ENCODE measurements around the gene TNFSF10.

TNFSF10 gene

DNA sequence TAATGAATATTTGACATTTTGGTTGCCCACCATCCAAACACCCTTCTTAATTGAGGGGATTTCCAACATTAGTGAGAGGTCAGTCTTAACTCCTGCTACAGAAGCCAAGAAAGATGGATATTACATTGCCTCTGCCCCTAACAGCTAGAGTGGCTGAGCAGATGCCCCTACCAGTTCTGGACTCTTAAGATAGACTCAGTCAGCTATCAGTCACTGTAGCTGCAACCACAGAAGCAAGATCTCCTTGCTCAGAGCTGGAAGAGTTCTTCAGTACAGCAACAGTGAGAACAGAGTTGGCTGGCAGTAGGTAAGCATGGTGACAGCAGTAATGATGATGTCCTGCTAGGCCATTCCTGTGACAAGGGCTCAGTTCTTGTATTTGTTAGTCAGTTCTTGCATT lies 29.4 kb upstream of the TNFSF10 start:
- no peak overlapping the region for H2BK120ac ChIP-seq (ENCODE audit: insufficient read depth, low read length, poor library complexity)
- H4K8ac ChIP-seq (ENCODE audit: low read depth, low read length): no peak overlapping the region
- H3K18ac ChIP-seq (ENCODE audit: low read length): no peak overlapping the region
- no peak for DNase-seq
- no peak overlapping the region for H2BK5ac ChIP-seq (ENCODE audit: low read depth, low read length, poor library complexity)
- no peak overlapping the region for H3K27ac ChIP-seq (ENCODE audit: low read depth, low read length)
- no peak overlapping the region for H3K14ac ChIP-seq (ENCODE audit: low read length)
- no peak overlapping the region for H2BK12ac ChIP-seq (ENCODE audit: low read length)
- no peak overlapping the region for H3K9ac ChIP-seq (ENCODE audit: low read length)
- no peaks in the 10 kb centered on the region for H3K27me3 ChIP-seq (ENCODE audit: insufficient read depth, low read length)
- no peak overlapping the region for H2AFZ ChIP-seq (ENCODE audit: insufficient read depth, low read length, poor library complexity)
- peaks cover 0 to 4% of the 10 kb centered on the region in 2 experiments for H3K4me1 ChIP-seq (ENCODE audit: control insufficient read depth in 1 of 2, insufficient read depth in 2 of 2, low read length in 2 of 2)
- H3K23ac ChIP-seq (ENCODE audit: low read length): no peak overlapping the region
- no peak overlapping the region for H4K91ac ChIP-seq (ENCODE audit: low read depth, low read length)
- no peak overlapping the region for H2AK5ac ChIP-seq (ENCODE audit: low read length)
- H3K36me3 ChIP-seq (ENCODE audit: control insufficient read depth in 1 of 2, insufficient read depth in 2 of 2, low read length in 2 of 2): no peaks in the 10 kb centered on the region
- no peak overlapping the region for H3K4me2 ChIP-seq (ENCODE audit: low read length)
- H3K4ac ChIP-seq (ENCODE audit: low read depth, low read length): no peak overlapping the region
- H3K79me2 ChIP-seq (ENCODE audit: control insufficient read depth, insufficient read depth, low read length, poor library complexity): no peaks in the 10 kb centered on the region
- H4K12ac ChIP-seq (ENCODE audit: low read depth, low read length): no peak overlapping the region
- no peaks in the 10 kb centered on the region for H3K79me1 ChIP-seq (ENCODE audit: low read length)
- H3K4me3 ChIP-seq (ENCODE audit: low read depth, low read length): no peak overlapping the region
- no peaks in the 10 kb centered on the region for H3K9me3 ChIP-seq (ENCODE audit: insufficient read depth, low read depth, low read length)

DNA sequence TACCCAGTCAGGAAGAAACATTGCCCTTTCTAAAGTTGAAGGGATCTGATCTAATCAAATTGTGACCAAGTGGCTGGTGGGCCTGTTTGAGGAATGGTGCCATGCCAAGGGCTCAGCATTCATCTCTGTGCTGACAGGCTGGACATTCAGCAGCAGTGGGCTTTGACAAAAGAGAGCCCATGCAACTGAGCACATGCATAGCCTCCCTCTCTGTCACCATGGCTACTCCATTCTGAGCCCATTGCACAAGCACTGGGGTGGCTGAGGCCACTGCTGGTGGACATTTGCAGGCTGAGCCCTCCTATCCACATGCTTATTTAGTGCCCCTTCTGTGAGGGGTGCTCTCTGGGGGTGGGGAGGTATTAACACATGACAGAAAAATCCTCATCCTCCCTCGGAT lies 28.6 kb upstream of the TNFSF10 start:
- Histone ChIP-seq H3K4me2 (ENCODE audit: low read length) (no peak overlapping the region), H3K9me3 (ENCODE audit: insufficient read depth, low read depth, low read length) (no peaks in the 10 kb centered on the region), H3K27me3 (ENCODE audit: insufficient read depth, low read length) (no peaks in the 10 kb centered on the region), H3K79me1 (ENCODE audit: low read length) (no peaks in the 10 kb centered on the region), H2AK5ac (ENCODE audit: low read length) (no peak overlapping the region), H3K9ac (ENCODE audit: low read length) (no peak overlapping the region), H3K4me3 (ENCODE audit: low read depth, low read length) (no peak overlapping the region), H4K91ac (ENCODE audit: low read depth, low read length) (no peak overlapping the region), H3K27ac (ENCODE audit: low read depth, low read length) (no peak overlapping the region), H2BK120ac (ENCODE audit: insufficient read depth, low read length, poor library complexity) (no peak overlapping the region), H3K18ac (ENCODE audit: low read length) (no peak overlapping the region), H4K12ac (ENCODE audit: low read depth, low read length) (no peak overlapping the region), H3K4me1 (ENCODE audit: control insufficient read depth in 1 of 2, insufficient read depth in 2 of 2, low read length in 2 of 2) (peaks cover 0 to 4% of the 10 kb centered on the region in 2 experiments), H2AFZ (ENCODE audit: insufficient read depth, low read length, poor library complexity) (no peak overlapping the region), H4K8ac (ENCODE audit: low read depth, low read length) (no peak overlapping the region), H3K14ac (ENCODE audit: low read length) (no peak overlapping the region), H2BK5ac (ENCODE audit: low read depth, low read length, poor library complexity) (no peak overlapping the region), H3K79me2 (ENCODE audit: control insufficient read depth, insufficient read depth, low read length, poor library complexity) (no peaks in the 10 kb centered on the region), H3K23ac (ENCODE audit: low read length) (no peak overlapping the region), H2BK12ac (ENCODE audit: low read length) (no peak overlapping the region), H3K4ac (ENCODE audit: low read depth, low read length) (no peak overlapping the region), H3K36me3 (ENCODE audit: control insufficient read depth in 1 of 2, insufficient read depth in 2 of 2, low read length in 2 of 2) (no peaks in the 10 kb centered on the region)
- no peak for DNase-seq
- no CpG with 5 or more reads among the region's 1 CpG for WGBS (ENCODE audit: extremely low coverage, insufficient coverage, insufficient read length)

DNA sequence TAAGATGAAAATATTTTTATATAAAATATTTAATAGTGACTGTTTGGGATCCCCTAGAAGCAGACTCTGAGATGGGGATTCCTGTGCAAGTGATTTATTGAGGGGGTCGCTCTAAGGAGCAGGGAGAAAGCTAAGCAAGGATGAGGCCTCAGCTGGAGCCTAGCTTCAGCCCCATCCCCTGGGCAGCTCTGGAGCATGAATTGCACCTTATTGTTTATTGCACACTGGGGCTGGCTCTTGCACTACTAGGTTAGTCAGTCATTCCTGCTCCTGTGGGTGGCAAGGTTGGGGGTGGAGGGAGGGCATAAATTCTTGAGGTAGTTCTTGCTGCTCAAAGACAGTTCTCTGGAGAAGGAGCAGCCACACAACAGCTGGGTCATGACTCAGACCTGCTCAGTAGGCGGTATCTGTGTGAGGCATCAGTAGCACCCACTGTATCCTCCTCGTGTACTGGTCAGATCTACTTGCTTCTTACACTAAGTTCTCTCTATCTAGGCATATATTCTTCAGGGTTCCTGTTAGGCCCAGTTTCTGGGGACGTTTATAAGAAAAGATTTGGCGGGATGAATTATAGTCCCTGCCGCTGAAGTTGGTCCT lies 27.2 kb upstream of the TNFSF10 start:
- Histone ChIP-seq H3K9ac (ENCODE audit: low read length) (no peak overlapping the region), H3K9me3 (ENCODE audit: insufficient read depth, low read depth, low read length) (no peaks in the 10 kb centered on the region), H4K91ac (ENCODE audit: low read depth, low read length) (no peak overlapping the region), H3K36me3 (ENCODE audit: control insufficient read depth in 1 of 2, insufficient read depth in 2 of 2, low read length in 2 of 2) (no peaks in the 10 kb centered on the region), H4K12ac (ENCODE audit: low read depth, low read length) (no peak overlapping the region), H2AK5ac (ENCODE audit: low read length) (no peak overlapping the region), H2AFZ (ENCODE audit: insufficient read depth, low read length, poor library complexity) (no peak overlapping the region), H3K4me1 (ENCODE audit: control insufficient read depth in 1 of 2, insufficient read depth in 2 of 2, low read length in 2 of 2) (peaks cover 3 to 8% of the 10 kb centered on the region in 2 experiments), H3K18ac (ENCODE audit: low read length) (no peak overlapping the region), H3K4ac (ENCODE audit: low read depth, low read length) (no peak overlapping the region), H3K4me2 (ENCODE audit: low read length) (no peak overlapping the region), H3K79me2 (ENCODE audit: control insufficient read depth, insufficient read depth, low read length, poor library complexity) (no peaks in the 10 kb centered on the region), H2BK5ac (ENCODE audit: low read depth, low read length, poor library complexity) (no peak overlapping the region), H3K79me1 (ENCODE audit: low read length) (peaks cover 6% of the 10 kb centered on the region), H3K27me3 (ENCODE audit: insufficient read depth, low read length) (no peaks in the 10 kb centered on the region), H3K4me3 (ENCODE audit: low read depth, low read length) (no peak overlapping the region), H3K23ac (ENCODE audit: low read length) (no peak overlapping the region), H2BK12ac (ENCODE audit: low read length) (no peak overlapping the region), H2BK120ac (ENCODE audit: insufficient read depth, low read length, poor library complexity) (no peak overlapping the region), H3K14ac (ENCODE audit: low read length) (no peak overlapping the region), H4K8ac (ENCODE audit: low read depth, low read length) (no peak overlapping the region), H3K27ac (ENCODE audit: low read depth, low read length) (no peak overlapping the region)
- DNase-seq: peak in 1 of 2 donors; percentile 55
- no CpG with 5 or more reads among the region's 6 CpGs for WGBS (ENCODE audit: extremely low coverage, insufficient coverage, insufficient read length)

DNA sequence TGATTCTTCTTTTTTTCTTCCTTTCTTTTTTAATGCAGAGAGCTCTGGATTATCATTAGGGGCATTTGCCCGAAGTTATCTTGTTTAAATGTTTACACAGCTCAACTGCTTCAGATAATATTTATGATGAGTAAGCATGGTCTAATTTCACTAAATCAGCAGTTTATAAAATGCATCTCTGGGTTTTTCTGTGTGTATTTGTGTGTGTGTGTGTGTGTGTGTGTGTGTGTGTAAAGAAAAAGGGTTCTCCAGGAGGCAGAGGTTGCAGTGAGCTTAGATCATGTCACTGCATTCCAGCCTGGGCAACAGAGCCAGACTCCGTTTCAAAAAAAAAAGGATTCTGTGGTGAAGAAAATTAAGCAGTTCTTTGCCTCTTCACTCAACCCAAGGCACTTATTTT lies 25.9 kb upstream of the TNFSF10 start:
- H3K4ac ChIP-seq (ENCODE audit: low read depth, low read length): no peak overlapping the region
- no CpG with 5 or more reads among the region's 2 CpGs for WGBS (ENCODE audit: extremely low coverage, insufficient coverage, insufficient read length)

More for the DNA sequence above, 25.9 kb upstream of the TNFSF10 start:
- Histone ChIP-seq H3K14ac (ENCODE audit: low read length) (no peak overlapping the region), H2BK5ac (ENCODE audit: low read depth, low read length, poor library complexity) (no peak overlapping the region), H3K4me2 (ENCODE audit: low read length) (no peak overlapping the region), H3K79me1 (ENCODE audit: low read length) (peaks cover 6% of the 10 kb centered on the region), H4K12ac (ENCODE audit: low read depth, low read length) (no peak overlapping the region), H3K18ac (ENCODE audit: low read length) (no peak overlapping the region), H2BK12ac (ENCODE audit: low read length) (no peak overlapping the region), H2AK5ac (ENCODE audit: low read length) (no peak overlapping the region), H3K4me1 (ENCODE audit: control insufficient read depth in 1 of 2, insufficient read depth in 2 of 2, low read length in 2 of 2) (peaks cover 3 to 10% of the 10 kb centered on the region in 2 experiments), H4K91ac (ENCODE audit: low read depth, low read length) (no peak overlapping the region), H2AFZ (ENCODE audit: insufficient read depth, low read length, poor library complexity) (no peak overlapping the region), H2BK120ac (ENCODE audit: insufficient read depth, low read length, poor library complexity) (no peak overlapping the region), H4K8ac (ENCODE audit: low read depth, low read length) (no peak overlapping the region), H3K79me2 (ENCODE audit: control insufficient read depth, insufficient read depth, low read length, poor library complexity) (no peaks in the 10 kb centered on the region), H3K36me3 (ENCODE audit: control insufficient read depth in 1 of 2, insufficient read depth in 2 of 2, low read length in 2 of 2) (no peaks in the 10 kb centered on the region), H3K27ac (ENCODE audit: low read depth, low read length) (no peak overlapping the region), H3K27me3 (ENCODE audit: insufficient read depth, low read length) (no peaks in the 10 kb centered on the region), H3K9ac (ENCODE audit: low read length) (no peak overlapping the region), H3K4me3 (ENCODE audit: low read depth, low read length) (no peak overlapping the region), H3K9me3 (ENCODE audit: insufficient read depth, low read depth, low read length) (no peaks in the 10 kb centered on the region), H3K23ac (ENCODE audit: low read length) (no peak overlapping the region)
- DNase-seq: no peak

Measured in trophoblast cell (in vitro differentiated cells and primary cell).